ENCODE data around the gene OR5K2. TPM values are rescaled to one million over a fixed set of nuclear protein-coding genes. Genes with fewer than 3 reads are reported as not detected.

OR5K2 gene
- total and polyA plus RNA-seq, 10 of the 15 experiments (the other 5 are each of a cell fraction or from before 2014, with no cell fraction given), result 0.12 TPM; not detected in 9

DNA sequence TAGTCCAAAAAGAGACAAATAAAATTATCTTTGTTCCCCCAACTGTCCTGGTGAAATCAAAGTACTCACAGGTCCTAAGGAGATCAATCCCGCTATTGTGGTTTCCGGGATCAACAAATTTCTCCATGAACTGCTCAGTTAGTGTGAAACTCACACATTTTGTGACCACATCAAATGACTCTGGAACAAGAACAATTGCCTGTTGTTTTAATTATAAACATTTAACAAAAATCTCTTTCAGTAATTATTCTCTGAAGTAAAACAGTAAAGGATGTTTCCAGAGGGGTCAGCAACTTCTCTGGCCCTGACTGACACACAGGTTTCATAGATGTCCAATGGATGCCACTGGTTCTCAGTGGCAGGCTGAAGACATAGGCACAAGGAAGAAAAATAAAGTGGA, 21.3 kb downstream of the OR5K2 start:
- ChIA-PET CTCF (interaction anchor here (0.7 kb wide), 1 partner anchor 180 kb away, joined by 3 read pairs; no protein-coding TSS in a partner anchor), POLR2A (no interaction called here), RAD21 (ENCODE audit: unreplicated experiment) (no interaction called here), SMC1A (ENCODE audit: uncharacterized antibody, unreplicated experiment) (interaction anchor here (1.4 kb wide), 1 partner anchor 11 kb away, joined by 5 read pairs; no protein-coding TSS in a partner anchor)
- peak overlapping the region; percentile 31; the same call in 1 of the 2 replicates for H3K4me3 ChIP-seq
- peaks cover 72% of the 10 kb centered on the region for H3K79me2 ChIP-seq (ENCODE audit: control insufficient read depth, insufficient read depth, low read length)
- BruUV-seq (replicated peaks), result no TSS peak
- H3K4me2 ChIP-seq (ENCODE audit: control insufficient read depth, insufficient read depth), result peak overlapping the region; percentile 46
- H3K27ac ChIP-seq (ENCODE audit: control insufficient read depth, insufficient read depth), result no peak overlapping the region
- no peaks in the 10 kb centered on the region for H4K20me1 ChIP-seq (ENCODE audit: control insufficient read depth, insufficient read depth)
- no peak overlapping the region for H3K9ac ChIP-seq (ENCODE audit: control insufficient read depth, insufficient read depth, low read length)
- in situ Hi-C loops (cut with MboI), result loop anchor here (10.0 kb wide), 1 partner anchor 484 kb away; the partner anchor contains the start of gene GABRR3
- intact Hi-C loops (cut with micrococcal nuclease; ENCODE audit: unreplicated experiment), result no loop called here
- 91% methylated on average over 2 of the region's 2 CpGs for WGBS (ENCODE audit: insufficient coverage, insufficient replicate concordance, low lambda C conversion rate, missing lambda C conversion rate)
- FAIRE-seq, result no peak
- no peak for DNase-seq (ENCODE audit: low read depth, low spot score)
- no peak for ATAC-seq
- no peaks in the 10 kb centered on the region for H3K9me3 ChIP-seq (replicated peaks; ENCODE audit: control insufficient read depth, insufficient read depth, low read length)
- no peak overlapping the region for H2AFZ ChIP-seq (ENCODE audit: control insufficient read depth, low read depth, low read length)
- peaks cover 3% of the 10 kb centered on the region; the same call in 1 of the 2 replicates for H3K4me1 ChIP-seq (ENCODE audit: control insufficient read depth, insufficient read depth, low read length)
- peaks cover 0 to 28% of the 10 kb centered on the region in 2 experiments; a peak in 3 of 4 replicates for H3K36me3 ChIP-seq (ENCODE audit: control insufficient read depth in 2 of 2, insufficient read depth in 2 of 2, low read length in 1 of 2)
- TF ChIP-seq, protein P1, sequence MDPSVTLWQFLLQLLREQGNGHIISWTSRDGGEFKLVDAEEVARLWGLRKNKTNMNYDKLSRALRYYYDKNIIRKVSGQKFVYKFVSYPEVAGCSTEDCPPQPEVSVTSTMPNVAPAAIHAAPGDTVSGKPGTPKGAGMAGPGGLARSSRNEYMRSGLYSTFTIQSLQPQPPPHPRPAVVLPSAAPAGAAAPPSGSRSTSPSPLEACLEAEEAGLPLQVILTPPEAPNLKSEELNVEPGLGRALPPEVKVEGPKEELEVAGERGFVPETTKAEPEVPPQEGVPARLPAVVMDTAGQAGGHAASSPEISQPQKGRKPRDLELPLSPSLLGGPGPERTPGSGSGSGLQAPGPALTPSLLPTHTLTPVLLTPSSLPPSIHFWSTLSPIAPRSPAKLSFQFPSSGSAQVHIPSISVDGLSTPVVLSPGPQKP (IDR thresholded peaks at IDR 0.05; ENCODE audit: low read depth, low read length), result no peak
- no peak for TF ChIP-seq MYC (IDR thresholded peaks at IDR 0.05; ENCODE audit: insufficient read depth, insufficient read length, insufficient replicate concordance, low read length, severe bottlenecking)
- TF ChIP-seq RBBP5 (conservative IDR thresholded peaks at IDR 0.05), result no peak
- TF ChIP-seq, protein P2, sequence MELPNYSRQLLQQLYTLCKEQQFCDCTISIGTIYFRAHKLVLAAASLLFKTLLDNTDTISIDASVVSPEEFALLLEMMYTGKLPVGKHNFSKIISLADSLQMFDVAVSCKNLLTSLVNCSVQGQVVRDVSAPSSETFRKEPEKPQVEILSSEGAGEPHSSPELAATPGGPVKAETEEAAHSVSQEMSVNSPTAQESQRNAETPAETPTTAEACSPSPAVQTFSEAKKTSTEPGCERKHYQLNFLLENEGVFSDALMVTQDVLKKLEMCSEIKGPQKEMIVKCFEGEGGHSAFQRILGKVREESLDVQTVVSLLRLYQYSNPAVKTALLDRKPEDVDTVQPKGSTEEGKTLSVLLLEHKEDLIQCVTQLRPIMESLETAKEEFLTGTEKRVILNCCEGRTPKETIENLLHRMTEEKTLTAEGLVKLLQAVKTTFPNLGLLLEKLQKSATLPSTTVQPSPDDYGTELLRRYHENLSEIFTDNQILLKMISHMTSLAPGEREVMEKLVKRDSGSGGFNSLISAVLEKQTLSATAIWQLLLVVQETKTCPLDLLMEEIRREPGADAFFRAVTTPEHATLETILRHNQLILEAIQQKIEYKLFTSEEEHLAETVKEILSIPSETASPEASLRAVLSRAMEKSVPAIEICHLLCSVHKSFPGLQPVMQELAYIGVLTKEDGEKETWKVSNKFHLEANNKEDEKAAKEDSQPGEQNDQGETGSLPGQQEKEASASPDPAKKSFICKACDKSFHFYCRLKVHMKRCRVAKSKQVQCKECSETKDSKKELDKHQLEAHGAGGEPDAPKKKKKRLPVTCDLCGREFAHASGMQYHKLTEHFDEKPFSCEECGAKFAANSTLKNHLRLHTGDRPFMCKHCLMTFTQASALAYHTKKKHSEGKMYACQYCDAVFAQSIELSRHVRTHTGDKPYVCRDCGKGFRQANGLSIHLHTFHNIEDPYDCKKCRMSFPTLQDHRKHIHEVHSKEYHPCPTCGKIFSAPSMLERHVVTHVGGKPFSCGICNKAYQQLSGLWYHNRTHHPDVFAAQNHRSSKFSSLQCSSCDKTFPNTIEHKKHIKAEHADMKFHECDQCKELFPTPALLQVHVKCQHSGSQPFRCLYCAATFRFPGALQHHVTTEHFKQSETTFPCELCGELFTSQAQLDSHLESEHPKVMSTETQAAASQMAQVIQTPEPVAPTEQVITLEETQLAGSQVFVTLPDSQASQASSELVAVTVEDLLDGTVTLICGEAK (IDR thresholded peaks at IDR 0.05; ENCODE audit: borderline replicate concordance), result no peak
- no peak for TF ChIP-seq POLR2AphosphoS5 (IDR thresholded peaks at IDR 0.05; ENCODE audit: low read length)
- H3K27me3 ChIP-seq (replicated peaks in 1 of 2; ENCODE audit: control insufficient read depth in 2 of 2, insufficient read depth in 2 of 2, low read length in 1 of 2), result no peaks in the 10 kb centered on the region

All from GM12878 (cell line).